NK-92 (cell line): ENCODE measurements around the gene COASY.
"Not testable (repeated sequence)": the region's sequence is repeated elsewhere in the genome, so short reads cannot be mapped to it uniquely, and the experiment has no call there.

Source experiments
- DNase-seq: peaks from one replicate; lab custom pipeline; 2025; ENCODE audit not compliant: unreplicated experiment; lab: John Stamatoyannopoulos, UW

COASY gene

GRCh38 chr17:42609814-42610801 is 48.2 kb downstream of the COASY start:
- DNase-seq = not testable (repeated sequence)

GRCh38 chr17:42612013-42612412 is 50.1 kb downstream of the COASY start:
- no peak for DNase-seq

- no peak for DNase-seq
Measured at GRCh38 chr17:42613699-42614295, 51.8 kb downstream of the COASY start.
